Stimulated activated CD8-positive, alpha-beta memory T cell treated with anti-CD3 and anti-CD28 coated beads, Interleukin-12 subunit alpha, Interleukin-12 subunit beta, amount 100 ng/mL, for 24 hours (primary cell): ENCODE measurements around the gene SLFN14.
"Not testable (repeated sequence)": the region's sequence is repeated elsewhere in the genome, so short reads cannot be mapped to it uniquely, and the experiment has no call there.

Experiments
- DNase-seq: peaks from one replicate; pipeline ENCODE4 v3.0.0-alpha.2; 2020; ENCODE audit errors: extremely low read depth

The SLFN14 gene

GRCh38 chr17:35559495-35560210, 966 bp downstream of the SLFN14 start:
- no peak for DNase-seq

- no peak for DNase-seq
These were observed 3.3 kb downstream of the SLFN14 start for GRCh38 chr17:35557353-35557752.

- no peak for DNase-seq
These were observed 4.9 kb downstream of the SLFN14 start for GRCh38 chr17:35555691-35556090.

- DNase-seq = no peak
These were observed 6.0 kb downstream of the SLFN14 start for GRCh38 chr17:35554668-35555067.

GRCh38 chr17:35553310-35553709, 7.3 kb downstream of the SLFN14 start:
- DNase-seq = no peak

- no peak for DNase-seq
These were observed 11.6 kb downstream of the SLFN14 start for GRCh38 chr17:35548978-35549377.

GRCh38 chr17:35548208-35548810, 12.3 kb downstream of the SLFN14 start:
- no peak for DNase-seq

- DNase-seq = no peak
These were observed 14.1 kb downstream of the SLFN14 start for GRCh38 chr17:35546487-35546886.

GRCh38 chr17:35545150-35545549, 15.5 kb downstream of the SLFN14 start:
- DNase-seq = no peak

GRCh38 chr17:35543856-35544255, 16.8 kb downstream of the SLFN14 start:
- DNase-seq = no peak

GRCh38 chr17:35542990-35543389, 17.6 kb downstream of the SLFN14 start:
- no peak for DNase-seq

- no peak for DNase-seq
These were observed 19.2 kb downstream of the SLFN14 start for GRCh38 chr17:35541434-35541833.

- DNase-seq = no peak
These were observed 19.8 kb downstream of the SLFN14 start for GRCh38 chr17:35540589-35541404.

- DNase-seq = no peak
These were observed 21.0 kb downstream of the SLFN14 start for GRCh38 chr17:35539659-35540026.

- no peak for DNase-seq
These were observed 22.9 kb downstream of the SLFN14 start, which contains the start of gene SLFN12L for GRCh38 chr17:35537601-35538141. SLFN12L (minus strand) TSS chr17:35537678; CDS start chr17:35522364, 15,314 bp downstream.

GRCh38 chr17:35536664-35537171, 23.9 kb downstream of the SLFN14 start:
- no peak for DNase-seq

- DNase-seq = not testable (repeated sequence)
These were observed 25.2 kb downstream of the SLFN14 start for GRCh38 chr17:35535406-35535805.

- no peak for DNase-seq
These were observed 26.0 kb downstream of the SLFN14 start for GRCh38 chr17:35534576-35535093.

GRCh38 chr17:35531160-35531559, 29.5 kb downstream of the SLFN14 start:
- DNase-seq = no peak

- no peak for DNase-seq
These were observed 30.8 kb downstream of the SLFN14 start for GRCh38 chr17:35529866-35530265.

- DNase-seq = not testable (repeated sequence)
These were observed 31.3 kb downstream of the SLFN14 start for GRCh38 chr17:35529326-35529725.

GRCh38 chr17:35523296-35523695, 37.3 kb downstream of the SLFN14 start:
- no peak for DNase-seq
